Measurements from ENCODE around the gene IL10RA.

DNA sequence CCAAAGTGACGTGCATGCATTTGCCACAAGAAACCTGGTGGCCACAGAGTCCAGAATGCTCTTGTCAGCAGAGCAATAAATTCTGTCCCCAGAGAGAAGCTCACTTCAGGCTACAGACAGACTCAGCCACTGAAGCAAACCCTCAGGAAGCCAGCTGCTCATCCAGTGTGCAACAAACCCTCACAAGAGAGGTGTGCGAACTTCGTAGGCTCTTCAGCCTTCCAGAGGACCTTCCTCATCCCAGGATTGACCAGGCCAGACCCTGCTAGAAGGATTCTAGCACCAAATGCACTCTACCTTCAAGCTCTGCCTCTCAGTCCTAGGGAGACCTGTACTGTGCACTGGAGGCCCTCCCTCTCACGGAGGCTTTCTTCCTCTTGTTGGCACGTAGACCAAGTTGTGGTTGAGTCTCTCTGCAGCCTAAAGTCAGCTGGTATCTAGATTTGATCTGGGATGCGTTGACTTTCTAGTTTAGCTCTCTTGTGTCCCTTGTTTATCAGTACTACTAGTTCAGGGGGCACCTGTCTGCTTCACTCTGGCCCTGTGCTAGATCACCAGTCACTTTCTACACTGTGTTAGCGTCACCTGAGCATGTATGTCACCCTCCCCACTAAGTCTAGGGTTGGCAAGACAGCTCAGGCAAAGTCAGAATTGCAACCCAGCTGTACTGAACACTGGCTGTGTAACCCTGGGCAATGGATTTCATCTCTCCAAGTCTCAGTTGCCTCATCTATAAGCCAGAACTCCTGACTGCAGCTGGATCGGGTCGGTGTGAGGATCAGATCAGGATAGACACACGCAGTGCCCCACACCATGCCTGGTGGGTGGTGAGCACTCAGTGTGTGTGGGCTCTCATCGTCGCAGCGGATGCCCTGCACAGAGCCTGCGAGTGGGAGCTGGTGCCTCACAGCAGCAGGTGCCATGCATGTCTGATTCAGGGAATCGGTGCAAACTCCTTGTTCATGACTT lies 34.9 kb upstream of the IL10RA start:
- TF ChIP-seq, protein P1, sequence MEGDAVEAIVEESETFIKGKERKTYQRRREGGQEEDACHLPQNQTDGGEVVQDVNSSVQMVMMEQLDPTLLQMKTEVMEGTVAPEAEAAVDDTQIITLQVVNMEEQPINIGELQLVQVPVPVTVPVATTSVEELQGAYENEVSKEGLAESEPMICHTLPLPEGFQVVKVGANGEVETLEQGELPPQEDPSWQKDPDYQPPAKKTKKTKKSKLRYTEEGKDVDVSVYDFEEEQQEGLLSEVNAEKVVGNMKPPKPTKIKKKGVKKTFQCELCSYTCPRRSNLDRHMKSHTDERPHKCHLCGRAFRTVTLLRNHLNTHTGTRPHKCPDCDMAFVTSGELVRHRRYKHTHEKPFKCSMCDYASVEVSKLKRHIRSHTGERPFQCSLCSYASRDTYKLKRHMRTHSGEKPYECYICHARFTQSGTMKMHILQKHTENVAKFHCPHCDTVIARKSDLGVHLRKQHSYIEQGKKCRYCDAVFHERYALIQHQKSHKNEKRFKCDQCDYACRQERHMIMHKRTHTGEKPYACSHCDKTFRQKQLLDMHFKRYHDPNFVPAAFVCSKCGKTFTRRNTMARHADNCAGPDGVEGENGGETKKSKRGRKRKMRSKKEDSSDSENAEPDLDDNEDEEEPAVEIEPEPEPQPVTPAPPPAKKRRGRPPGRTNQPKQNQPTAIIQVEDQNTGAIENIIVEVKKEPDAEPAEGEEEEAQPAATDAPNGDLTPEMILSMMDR (IDR thresholded peaks at IDR 0.05) = no peak
- TF ChIP-seq POLR2A (IDR thresholded peaks at IDR 0.05) = no peak

All from adrenal gland (tissue), 5 donors.